HepG2 (cell line): Measurements from ENCODE around the gene EPHA1. TPM values are rescaled to one million over a fixed set of nuclear protein-coding genes. Genes with fewer than 3 reads are reported as not detected.
A peak's percentile ranks its signal among the peaks of the same experiment; 100 is the strongest.

ENCODE experiments used
- ATAD3A ChIP-seq: sonication (generic); formaldehyde crosslinking; IDR thresholded peaks from 2 replicates; pipeline ENCODE4 v1.4.0; 2020; ENCODE audit warnings: missing genetic modification reagents
- FOXO1 ChIP-seq: sonication (generic); formaldehyde crosslinking; IDR thresholded peaks from 2 replicates; pipeline ENCODE4 v1.4.0; 2020; ENCODE audit warnings: missing genetic modification reagents
- GATAD1 ChIP-seq: IDR thresholded peaks from 2 replicates; pipeline ENCODE4 v1.6.1; 2016; ENCODE audit warnings: missing genetic modification reagents, missing compliant biosample characterization
- HDAC1 ChIP-seq: sonication (generic); formaldehyde crosslinking; IDR thresholded peaks from 2 replicates; pipeline ENCODE4 v1.5.1; 2020; ENCODE audit warnings: mild to moderate bottlenecking, missing genetic modification reagents
- NCOA2 ChIP-seq: sonication (generic); formaldehyde crosslinking; IDR thresholded peaks from 2 replicates; pipeline ENCODE4 v1.8.0; 2022; ENCODE audit warnings: inconsistent platforms
- NFKBIZ ChIP-seq: IDR thresholded peaks from 2 replicates; pipeline ENCODE4 v1.6.1; 2018; ENCODE audit warnings: missing genetic modification reagents, missing compliant biosample characterization
- POLR2A ChIP-seq, 2 experiments: IDR thresholded peaks; 2 replicates each; pipeline ENCODE4 v1.6.1; 2011; ENCODE audit warnings: low read depth in 2 of 2, low read length in 2 of 2, mild to moderate bottlenecking in 1 of 2, moderate library complexity in 1 of 2; ENCODE audit not compliant: insufficient read depth in 1 of 2
- SMAD1 ChIP-seq: sonication (generic); formaldehyde crosslinking; IDR thresholded peaks from 2 replicates; pipeline ENCODE4 v1.4.0; 2020; ENCODE audit warnings: missing genetic modification reagents, low read depth, mild to moderate bottlenecking, borderline replicate concordance
- SRSF4 ChIP-seq: fragments of 200-400 bp; formaldehyde crosslinking; IDR thresholded peaks from one replicate; pipeline ENCODE4 v1.6.1; 2018; ENCODE audit warnings: mild to moderate bottlenecking, low read depth, low read length, moderate library complexity; ENCODE audit not compliant: poor library complexity, severe bottlenecking
- USF2 ChIP-seq, 2 experiments: sonication (generic) in 1 of 2; formaldehyde crosslinking in 1 of 2; IDR thresholded peaks; 2 replicates each; pipeline versions ENCODE4 v1.5.1 to v1.6.1; 2011 to 2020; ENCODE audit warnings: borderline replicate concordance in 1 of 2, low read depth in 1 of 2, low read length in 1 of 2, mild to moderate bottlenecking in 1 of 2, missing genetic modification reagents in 1 of 2, moderate library complexity in 1 of 2
- ZFY ChIP-seq: sonication (generic); formaldehyde crosslinking; IDR thresholded peaks from 2 replicates; pipeline ENCODE4 v1.4.0; 2020; ENCODE audit warnings: missing genetic modification reagents
- ZNF329 ChIP-seq: sonication (generic); formaldehyde crosslinking; IDR thresholded peaks from 2 replicates; pipeline ENCODE4 v1.9.0; 2021; ENCODE audit warnings: low read depth, mild to moderate bottlenecking, missing genetic modification reagents
- ZNF441 ChIP-seq: sonication (generic); formaldehyde crosslinking; IDR thresholded peaks from 2 replicates; pipeline ENCODE4 v1.7.0; 2021; ENCODE audit warnings: missing genetic modification reagents, borderline replicate concordance
- ZNF607 ChIP-seq: sonication (generic); formaldehyde crosslinking; IDR thresholded peaks from 2 replicates; pipeline ENCODE4 v1.5.1; 2020; ENCODE audit warnings: missing genetic modification reagents, mild to moderate bottlenecking, borderline replicate concordance
- ZNF7 ChIP-seq: IDR thresholded peaks from 2 replicates; pipeline ENCODE4 v1.6.1; 2016; ENCODE audit warnings: missing biosample characterization, missing genetic modification reagents
- ZNF776 ChIP-seq: sonication (generic); formaldehyde crosslinking; IDR thresholded peaks from 2 replicates; pipeline ENCODE4 v1.4.0; 2020; ENCODE audit warnings: mild to moderate bottlenecking, missing genetic modification reagents
- ZNF788 ChIP-seq: sonication (generic); formaldehyde crosslinking; IDR thresholded peaks from 2 replicates; pipeline ENCODE4 v1.5.0; 2020; ENCODE audit warnings: mild to moderate bottlenecking, missing genetic modification reagents, borderline replicate concordance
- ZNF792 ChIP-seq: IDR thresholded peaks from 2 replicates; pipeline ENCODE4 v1.6.1; 2016
- polyA plus RNA-seq, 8 experiments: library from polyadenylated mRNA; depleted of rRNA in 3 of 8; stranded (reverse) in 7 of 8; unstranded in 1 of 8; fragments of >200 nt; fragmentation: Illumina TruSeq in 4 of 8; extraction: Trizol in 4 of 8; gene quantifications; 2 replicates each; pipeline versions ENCODE4 v1.2.1 to v1.2.3, GENCODE V29; 2011 to 2016; ENCODE audit warnings: low read depth in 4 of 8, missing spikeins in 1 of 8, mixed read lengths in 1 of 8; ENCODE audit not compliant: insufficient read depth in 1 of 8
- total RNA-seq, 5 experiments: library from RNA; depleted of rRNA; stranded (reverse); fragments of >200 nt; fragmentation: Illumina TruSeq; extraction: Trizol; gene quantifications; 2 replicates each; pipeline ENCODE4 v1.2.3, GENCODE V29; 2016; ENCODE audit warnings: low read depth in 1 of 5
- TF ChIP-seq, protein P1 (sequence below): sonication (generic); formaldehyde crosslinking; IDR thresholded peaks from 2 replicates; pipeline ENCODE4 v1.5.1; 2020; ENCODE audit warnings: mild to moderate bottlenecking, moderate library complexity, missing genetic modification reagents
- TF ChIP-seq, protein P2 (sequence below): sonication (generic); formaldehyde crosslinking; IDR thresholded peaks from 2 replicates; pipeline ENCODE4 v1.8.0; 2023; ENCODE audit warnings: mild to moderate bottlenecking, missing genetic modification reagents
- TF ChIP-seq, protein P3 (sequence below): sonication (generic); formaldehyde crosslinking; IDR thresholded peaks from 2 replicates; pipeline ENCODE4 v1.8.1; 2023; ENCODE audit warnings: mild to moderate bottlenecking, inconsistent platforms, moderate library complexity, missing genetic modification reagents, borderline replicate concordance
- TF ChIP-seq, protein P4 (sequence below): sonication (generic); formaldehyde crosslinking; IDR thresholded peaks from 2 replicates; pipeline ENCODE4 v1.5.1; 2020; ENCODE audit warnings: mild to moderate bottlenecking, missing genetic modification reagents, borderline replicate concordance

EPHA1 gene
- total and polyA plus RNA-seq, 2 of the 13 experiments (the other 11 are each of a cell fraction or from before 2014, with no cell fraction given): 4.6 to 17.1 TPM

DNA sequence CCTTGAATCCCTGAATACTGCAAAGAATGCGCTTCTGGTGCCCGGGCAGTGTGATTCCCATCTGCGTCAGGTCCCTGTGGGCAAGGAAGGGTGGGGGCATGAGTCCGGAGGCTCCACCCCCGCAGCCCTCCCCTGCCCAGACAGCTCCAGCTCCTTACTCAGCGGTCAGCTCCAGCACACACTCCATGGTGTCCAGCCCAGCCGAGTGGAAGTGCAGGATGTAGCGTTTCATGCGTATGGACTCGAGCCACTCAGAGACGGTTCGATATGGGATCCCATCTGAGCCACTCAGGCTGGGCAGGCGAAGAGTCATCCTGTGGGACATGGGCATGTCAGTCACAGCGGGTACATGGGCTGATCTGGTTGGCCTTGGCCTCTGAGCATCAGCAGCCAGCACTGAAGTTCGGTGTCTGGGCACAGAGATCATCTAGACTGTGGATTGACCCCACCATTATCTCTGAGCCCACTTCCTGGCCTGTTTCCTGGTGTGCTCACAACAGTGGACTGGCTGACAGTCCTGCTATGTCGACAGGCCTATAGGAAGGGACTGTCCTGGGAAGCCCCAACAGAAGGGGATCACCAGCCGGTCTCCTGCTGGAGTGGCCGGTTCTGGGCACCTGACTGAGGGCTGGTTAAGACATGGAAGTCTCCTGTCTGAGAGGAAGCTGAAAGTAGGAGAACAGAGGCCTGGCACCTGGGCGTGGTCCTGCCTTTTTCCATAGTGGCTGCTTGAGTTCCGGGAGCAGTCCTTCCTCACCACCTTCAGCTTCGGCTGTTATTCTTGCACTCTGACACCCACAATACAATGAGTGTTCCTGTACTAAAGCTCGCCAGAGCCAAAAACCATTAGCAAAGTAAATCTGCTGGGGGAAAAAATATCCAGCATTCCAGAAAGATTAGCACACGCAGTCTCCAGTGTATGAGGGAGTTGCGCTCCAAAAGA is 16.9 kb downstream of the EPHA1 start (continued):
- TF ChIP-seq ZNF7 (CRISPR knock-in tag) (no peak), POLR2A (IDR thresholded peaks at IDR 0.05; ENCODE audit: insufficient read depth in 1 of 2, low read depth in 2 of 2, low read length in 2 of 2) (no peak; a peak in 1 of 4 replicates), SMAD1 (CRISPR knock-in tag) (no peak), ATAD3A (CRISPR knock-in tag) (no peak), ZNF441 (CRISPR knock-in tag) (no peak), SRSF4 (no peak), NFKBIZ (CRISPR knock-in tag) (no peak), FOXO1 (no peak), HDAC1 (0 out of 2 replicates have a peak, but pooled peaks have one; percentile 21), ZFY (CRISPR knock-in tag) (peak; percentile 37; the same call in 1 of the 2 replicates), ZNF776 (CRISPR knock-in tag) (no peak), ZNF792 (no peak), NCOA2 (CRISPR knock-in tag) (no peak), ZNF329 (no peak), ZNF607 (CRISPR knock-in tag) (no peak), ZNF788 (CRISPR knock-in tag) (no peak), GATAD1 (CRISPR knock-in tag) (no peak), USF2 (IDR thresholded peaks at IDR 0.05; ENCODE audit: low read depth, low read length) (no peak), USF2 (CRISPR knock-in tag; IDR thresholded peaks at IDR 0.05; ENCODE audit: borderline replicate concordance) (no peak)
- TF ChIP-seq, protein P1, sequence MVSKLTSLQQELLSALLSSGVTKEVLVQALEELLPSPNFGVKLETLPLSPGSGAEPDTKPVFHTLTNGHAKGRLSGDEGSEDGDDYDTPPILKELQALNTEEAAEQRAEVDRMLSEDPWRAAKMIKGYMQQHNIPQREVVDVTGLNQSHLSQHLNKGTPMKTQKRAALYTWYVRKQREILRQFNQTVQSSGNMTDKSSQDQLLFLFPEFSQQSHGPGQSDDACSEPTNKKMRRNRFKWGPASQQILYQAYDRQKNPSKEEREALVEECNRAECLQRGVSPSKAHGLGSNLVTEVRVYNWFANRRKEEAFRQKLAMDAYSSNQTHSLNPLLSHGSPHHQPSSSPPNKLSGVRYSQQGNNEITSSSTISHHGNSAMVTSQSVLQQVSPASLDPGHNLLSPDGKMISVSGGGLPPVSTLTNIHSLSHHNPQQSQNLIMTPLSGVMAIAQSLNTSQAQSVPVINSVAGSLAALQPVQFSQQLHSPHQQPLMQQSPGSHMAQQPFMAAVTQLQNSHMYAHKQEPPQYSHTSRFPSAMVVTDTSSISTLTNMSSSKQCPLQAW (CRISPR knock-in tag): no peak
- TF ChIP-seq, protein P2, sequence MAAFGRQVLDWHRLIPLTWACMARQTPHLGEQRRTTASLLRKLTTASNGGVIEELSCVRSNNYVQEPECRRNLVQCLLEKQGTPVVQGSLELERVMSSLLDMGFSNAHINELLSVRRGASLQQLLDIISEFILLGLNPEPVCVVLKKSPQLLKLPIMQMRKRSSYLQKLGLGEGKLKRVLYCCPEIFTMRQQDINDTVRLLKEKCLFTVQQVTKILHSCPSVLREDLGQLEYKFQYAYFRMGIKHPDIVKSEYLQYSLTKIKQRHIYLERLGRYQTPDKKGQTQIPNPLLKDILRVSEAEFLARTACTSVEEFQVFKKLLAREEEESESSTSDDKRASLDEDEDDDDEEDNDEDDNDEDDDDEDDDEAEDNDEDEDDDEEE (CRISPR knock-in tag): no peak
- TF ChIP-seq, protein P3, sequence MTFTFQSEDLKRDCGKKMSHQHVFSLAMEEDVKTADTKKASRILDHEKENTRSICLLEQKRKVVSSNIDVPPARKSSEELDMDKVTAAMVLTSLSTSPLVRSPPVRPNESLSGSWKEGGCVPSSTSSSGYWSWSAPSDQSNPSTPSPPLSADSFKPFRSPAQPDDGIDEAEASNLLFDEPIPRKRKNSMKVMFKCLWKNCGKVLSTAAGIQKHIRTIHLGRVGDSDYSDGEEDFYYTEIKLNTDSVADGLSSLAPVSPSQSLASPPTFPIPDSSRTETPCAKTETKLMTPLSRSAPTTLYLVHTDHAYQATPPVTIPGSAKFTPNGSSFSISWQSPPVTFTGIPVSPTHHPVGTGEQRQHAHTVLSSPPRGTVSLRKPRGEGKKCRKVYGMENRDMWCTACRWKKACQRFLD: no peak
- TF ChIP-seq, protein P4, sequence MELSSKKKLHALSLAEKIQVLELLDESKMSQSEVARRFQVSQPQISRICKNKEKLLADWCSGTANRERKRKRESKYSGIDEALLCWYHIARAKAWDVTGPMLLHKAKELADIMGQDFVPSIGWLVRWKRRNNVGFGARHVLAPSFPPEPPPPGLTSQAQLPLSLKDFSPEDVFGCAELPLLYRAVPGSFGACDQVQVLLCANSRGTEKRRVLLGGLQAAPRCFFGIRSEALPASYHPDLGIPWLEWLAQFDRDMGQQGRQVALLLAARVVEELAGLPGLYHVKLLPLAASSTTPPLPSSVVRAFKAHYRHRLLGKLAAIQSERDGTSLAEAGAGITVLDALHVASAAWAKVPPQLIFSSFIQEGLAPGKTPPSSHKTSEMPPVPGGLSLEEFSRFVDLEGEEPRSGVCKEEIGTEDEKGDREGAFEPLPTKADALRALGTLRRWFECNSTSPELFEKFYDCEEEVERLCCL: no peak
